Esophagus squamous epithelium (tissue), 5 donors: ENCODE data around the gene HUNK. TPM values are rescaled to one million over a fixed set of nuclear protein-coding genes. Genes with fewer than 3 reads are reported as not detected.

Experiments used
- DNase-seq: peaks from one replicate; lab custom pipeline; 2025; lab: John Stamatoyannopoulos, UW
- H3K27ac ChIP-seq, 4 donors: fragments of 200-600 bp; sonication (generic); one replicate each; pipeline ENCODE4 v1.5.1; 2016 to 2019; ENCODE audit warnings: mild to moderate bottlenecking in 1 of 4
- H3K27me3 ChIP-seq, 4 donors: fragments of 200-600 bp; sonication (generic); 1 replicate in 3 of 4; 2 replicates in 1 of 4; pipeline versions ENCODE4 v1.5.1 to v1.6.0; 2017 to 2021; ENCODE audit warnings: antibody characterized with exemption in 1 of 4
- H3K36me3 ChIP-seq, 3 donors: fragments of 200-600 bp; sonication (generic); one replicate each; pipeline ENCODE4 v1.5.1; 2016 to 2019
- H3K4me1 ChIP-seq, 3 donors: fragments of 200-600 bp; sonication (generic); one replicate each; pipeline ENCODE4 v1.5.1; 2017 to 2019
- H3K4me3 ChIP-seq, 4 donors: fragments of 200-600 bp; sonication (generic); 1 replicate in 3 of 4; 2 replicates in 1 of 4; pipeline ENCODE4 v1.5.1; 2016 to 2019; ENCODE audit warnings: mild to moderate bottlenecking in 2 of 4, moderate library complexity in 1 of 4
- H3K9me3 ChIP-seq, 3 donors: fragments of 200-600 bp; sonication (generic); one replicate each; pipeline ENCODE4 v1.5.1; 2016 to 2019
- CTCF ChIP-seq, 6 experiments: fragments of 450-650 bp in 4 of 6; fragments of 200-600 bp in 2 of 6; sonication (generic) in 2 of 6; IDR thresholded peaks; one replicate each; pipeline ENCODE4 v1.5.1; 2016 to 2019; ENCODE audit warnings: antibody characterized with exemption in 6 of 6, mild to moderate bottlenecking in 4 of 6, moderate library complexity in 4 of 6
- POLR2A ChIP-seq, 4 donors: fragments of 450-650 bp; IDR thresholded peaks; one replicate each; pipeline ENCODE4 v1.6.1; 2017; ENCODE audit warnings: antibody characterized with exemption in 4 of 4, mild to moderate bottlenecking in 4 of 4, moderate library complexity in 3 of 4
- WGBS, 2 donors: methylation state at CpG; one replicate each; pipeline ENCODE4 v1.1.5; 2018; 5-methylcytosine and 5-hydroxymethylcytosine counted together
- intact Hi-C: fragments of 100-400 bp; cut with DNase I; formaldehyde crosslinking; loops from one replicate; pipeline ENCODE4 v1.15.0; 2022
- total RNA-seq, 4 donors: library from RNA; depleted of rRNA; stranded (reverse); fragments of >200 nt; gene quantifications; one replicate each; pipeline ENCODE4 v1.1.0, GENCODE V29; 2016
- donor health status: DM: yes; HTN: yes; CAD: no.

The HUNK gene
- total RNA-seq, 4 donors from 2014 or later = under 0.01 to 2.8 (median 0.42) TPM

- DNase-seq = no peak
- H3K27ac ChIP-seq = no peak overlapping the region
- no peak overlapping the region for H3K4me3 ChIP-seq
- no peaks in the 10 kb centered on the region for H3K9me3 ChIP-seq
- no peaks in the 10 kb centered on the region for H3K36me3 ChIP-seq
- WGBS, 2 donors = 78 to 87% methylated on average over 5 of the region's 5 CpGs
- intact Hi-C loops = no loop called here
- peaks cover 21 to 36% (median 22%) of the 10 kb centered on the region in 3 donors for H3K4me1 ChIP-seq
- no peak for TF ChIP-seq CTCF (IDR thresholded peaks at IDR 0.05)
- no peak for TF ChIP-seq POLR2A (IDR thresholded peaks at IDR 0.05)
- no peaks in the 10 kb centered on the region for H3K27me3 ChIP-seq
These were observed 147.7 kb downstream of the HUNK start for GRCh38 chr21:32020564-32020963.

GRCh38 chr21:32021319-32021994, 148.6 kb downstream of the HUNK start:
- Histone ChIP-seq H3K4me1 (peaks cover 17 to 27% (median 22%) of the 10 kb centered on the region in 3 donors), H3K4me3 (no peak overlapping the region), H3K27ac (peak overlapping the region in 2 of 4 donors; percentile 42 to 46), H3K9me3 (no peaks in the 10 kb centered on the region), H3K27me3 (no peaks in the 10 kb centered on the region), H3K36me3 (no peaks in the 10 kb centered on the region)
- intact Hi-C loops = no loop called here
- DNase-seq = no peak
- TF ChIP-seq POLR2A (IDR thresholded peaks at IDR 0.05) = no peak
- no peak for TF ChIP-seq CTCF (IDR thresholded peaks at IDR 0.05)
- 10 to 44% methylated on average over 2 to 7 of the region's 12 CpGs for WGBS, 2 donors

- no peak for DNase-seq
- Histone ChIP-seq H3K36me3 (no peaks in the 10 kb centered on the region), H3K27me3 (no peaks in the 10 kb centered on the region), H3K27ac (peak overlapping the region in 2 of 4 donors; percentile 42 to 46), H3K4me3 (no peak overlapping the region), H3K9me3 (no peaks in the 10 kb centered on the region), H3K4me1 (peaks cover 17 to 26% (median 22%) of the 10 kb centered on the region in 3 donors)
- TF ChIP-seq POLR2A (IDR thresholded peaks at IDR 0.05) (no peak), CTCF (IDR thresholded peaks at IDR 0.05) (no peak)
- intact Hi-C loops = no loop called here
- 21 to 27% methylated on average over 6 of the region's 6 CpGs for WGBS, 2 donors
These were observed 149.3 kb downstream of the HUNK start for GRCh38 chr21:32022146-32022545.

GRCh38 chr21:32030146-32030652, 157.4 kb downstream of the HUNK start:
- 65 to 66% methylated on average over 7 of the region's 7 CpGs for WGBS, 2 donors
- intact Hi-C loops = no loop called here
- H3K27me3 ChIP-seq = peaks cover 0 to 10% (median 0%) of the 10 kb centered on the region in 4 donors
- no peak for DNase-seq
- no peaks in the 10 kb centered on the region for H3K4me1 ChIP-seq
- no peak overlapping the region for H3K27ac ChIP-seq
- TF ChIP-seq POLR2A (IDR thresholded peaks at IDR 0.05) = no peak
- TF ChIP-seq CTCF (IDR thresholded peaks at IDR 0.05) = no peak
- H3K4me3 ChIP-seq = no peak overlapping the region
- no peaks in the 10 kb centered on the region for H3K36me3 ChIP-seq
- H3K9me3 ChIP-seq = no peaks in the 10 kb centered on the region

- Histone ChIP-seq H3K4me3 (no peak overlapping the region), H3K27me3 (peaks cover 0 to 10% (median 0%) of the 10 kb centered on the region in 4 donors), H3K9me3 (no peaks in the 10 kb centered on the region), H3K4me1 (no peaks in the 10 kb centered on the region), H3K36me3 (no peaks in the 10 kb centered on the region), H3K27ac (no peak overlapping the region)
- 65 to 66% methylated on average over 5 of the region's 5 CpGs for WGBS, 2 donors
- TF ChIP-seq CTCF (IDR thresholded peaks at IDR 0.05) (no peak), POLR2A (IDR thresholded peaks at IDR 0.05) (no peak)
- no peak for DNase-seq
- intact Hi-C loops = no loop called here
These were observed 162.0 kb downstream of the HUNK start for GRCh38 chr21:32034850-32035249.
